IMR-90 (cell line): ENCODE measurements around the gene PRKAG2. TPM values are rescaled to one million over a fixed set of nuclear protein-coding genes. Genes with fewer than 3 reads are reported as not detected.

Experiments used
- ATAC-seq: fragments of 200-7000 bp; cut with Tn5 transposase; 2 replicates; pipeline ENCODE4 v1.9.1; 2020; ENCODE audit warnings: low read depth, mild to moderate bottlenecking, moderate library complexity
- BruUV-seq: library from RNA; stranded (reverse); fragments of 400-500 nt; replicated peaks from 2 replicates; lab custom pipeline; 2021; lab: Mats Ljungman, UMichigan
- CTCF ChIA-PET: fragments of 300-600 bp; formaldehyde crosslinking; extraction: SDS; loops from one replicate; lab custom pipeline; 2021; ENCODE audit warnings: antibody characterized with exemption; lab: Yijun Ruan, JAX
- POLR2A ChIA-PET: fragments of 300-600 bp; sonication (Branson Sonifier 250); formaldehyde crosslinking; loops from one replicate; lab custom pipeline; 2022; ENCODE audit warnings: antibody characterized with exemption; ENCODE audit not compliant: unreplicated experiment; lab: Charles Lee
- DNase-seq: peaks from one replicate; pipeline ENCODE4 v3.0.0; 2013
- H2AFZ ChIP-seq: replicated peaks from 2 replicates; pipeline ENCODE3; 2013; ENCODE audit warnings: low read length, mild to moderate bottlenecking; ENCODE audit not compliant: poor library complexity
- H2AK5ac ChIP-seq: 2 replicates; pipeline ENCODE4 v1.6.1; 2013; ENCODE audit warnings: low read depth, low read length, inconsistent platforms
- H2AK9ac ChIP-seq: replicated peaks from 2 replicates; pipeline ENCODE3; 2013; ENCODE audit warnings: mild to moderate bottlenecking, low read depth, low read length, moderate library complexity; ENCODE audit not compliant: poor library complexity
- H2BK120ac ChIP-seq: 2 replicates; pipeline ENCODE4 v1.6.1; 2013; ENCODE audit warnings: low read depth, low read length, inconsistent platforms
- H2BK15ac ChIP-seq: 3 replicates; pipeline ENCODE4 v1.6.1; 2013; ENCODE audit warnings: low read depth, low read length, inconsistent platforms
- H2BK20ac ChIP-seq: 2 replicates; pipeline ENCODE4 v1.6.1; 2013; ENCODE audit warnings: low read depth, mild to moderate bottlenecking, inconsistent platforms, low read length, moderate library complexity
- H2BK5ac ChIP-seq: 2 replicates; pipeline ENCODE4 v1.6.1; 2013; ENCODE audit warnings: mild to moderate bottlenecking, low read depth, low read length, inconsistent platforms; ENCODE audit not compliant: poor library complexity, severe bottlenecking
- H3K14ac ChIP-seq: replicated peaks from 2 replicates; pipeline ENCODE4 v1.6.1; 2013; ENCODE audit warnings: low read depth, low read length, inconsistent platforms
- H3K18ac ChIP-seq: 2 replicates; pipeline ENCODE4 v1.6.1; 2013; ENCODE audit warnings: low read depth, low read length, control low read depth
- H3K23ac ChIP-seq: 2 replicates; pipeline ENCODE4 v1.6.1; 2013; ENCODE audit warnings: low read depth, low read length, inconsistent platforms
- H3K27ac ChIP-seq: 2 replicates; pipeline ENCODE4 v1.5.1; 2013; ENCODE audit warnings: mild to moderate bottlenecking, control low read depth, low read length; ENCODE audit not compliant: insufficient read depth
- H3K27me3 ChIP-seq: 2 replicates; pipeline ENCODE4 v1.6.1; 2013; ENCODE audit warnings: low read length; ENCODE audit not compliant: control insufficient read depth, insufficient read depth
- H3K36me3 ChIP-seq: 2 replicates; pipeline ENCODE4 v1.6.1; 2013; ENCODE audit warnings: low read length, mixed read lengths; ENCODE audit not compliant: control insufficient read depth, insufficient read depth
- H3K4ac ChIP-seq: 2 replicates; pipeline ENCODE4 v1.6.1; 2013; ENCODE audit warnings: low read depth, low read length, inconsistent platforms
- H3K4me1 ChIP-seq: 2 replicates; pipeline ENCODE4 v1.6.1; 2013; ENCODE audit warnings: low read length, mixed read lengths; ENCODE audit not compliant: control insufficient read depth, insufficient read depth
- H3K4me2 ChIP-seq: 2 replicates; pipeline ENCODE4 v1.6.1; 2013; ENCODE audit warnings: low read depth, mild to moderate bottlenecking, control low read depth, low read length, moderate library complexity
- H3K4me3 ChIP-seq: 2 replicates; pipeline ENCODE4 v1.5.1; 2013; ENCODE audit warnings: low read depth, mild to moderate bottlenecking, control low read depth, low read length, moderate library complexity; ENCODE audit not compliant: insufficient read depth
- H3K56ac ChIP-seq: 2 replicates; pipeline ENCODE4 v1.6.1; 2013; ENCODE audit warnings: low read length, inconsistent platforms; ENCODE audit not compliant: insufficient read depth; ENCODE audit errors: extremely low read depth
- H3K79me1 ChIP-seq, 2 experiments: 2 replicates each; pipeline ENCODE4 v1.6.1; 2013; ENCODE audit warnings: low read length in 2 of 2, inconsistent platforms in 1 of 2, low read depth in 1 of 2
- H3K9ac ChIP-seq: 2 replicates; pipeline ENCODE4 v1.6.1; 2013; ENCODE audit warnings: low read depth, low read length, control low read depth
- H3K9me1 ChIP-seq: 2 replicates; pipeline ENCODE4 v1.6.1; 2013; ENCODE audit warnings: low read length, inconsistent platforms; ENCODE audit not compliant: insufficient read depth
- H3K9me3 ChIP-seq: 2 replicates; pipeline ENCODE4 v1.6.1; 2013; ENCODE audit warnings: low read length; ENCODE audit not compliant: control insufficient read depth, insufficient read depth
- H4K20me1 ChIP-seq: 2 replicates; pipeline ENCODE4 v1.6.1; 2013; ENCODE audit warnings: low read length, inconsistent platforms; ENCODE audit not compliant: insufficient read depth
- H4K5ac ChIP-seq: 2 replicates; pipeline ENCODE4 v1.6.1; 2013; ENCODE audit warnings: mild to moderate bottlenecking, low read depth, low read length, control low read depth
- H4K8ac ChIP-seq, 2 experiments: 2 replicates each; pipeline ENCODE4 v1.6.1; 2013; ENCODE audit warnings: low read depth in 2 of 2, low read length in 2 of 2, control low read depth in 1 of 2, inconsistent platforms in 1 of 2
- H4K91ac ChIP-seq: 2 replicates; pipeline ENCODE4 v1.6.1; 2013; ENCODE audit warnings: low read depth, low read length, inconsistent platforms; ENCODE audit not compliant: insufficient read depth
- RAD21 ChIP-seq: IDR thresholded peaks from 2 replicates; pipeline ENCODE4 v1.6.1; 2012; ENCODE audit warnings: low read length, improper control_type of control experiment
- WGBS, 2 experiments: methylation state at CpG; one replicate each; pipeline versions ENCODE4 v1.1.5 to v1.1.7; 2013; ENCODE audit warnings: missing lambda C conversion rate in 2 of 2; ENCODE audit not compliant: insufficient read length in 1 of 2; ENCODE audit errors: extremely low coverage in 2 of 2; 5-methylcytosine and 5-hydroxymethylcytosine counted together
- dilution Hi-C: fragments of 300-500 bp; cut with HindIII; formaldehyde crosslinking; loops from one replicate; pipeline ENCODE4 v1.14.3; 2018; ENCODE audit warnings: low sequenced_read_pairs; ENCODE audit not compliant: unreplicated experiment
- in situ Hi-C: fragments of 300-500 bp; cut with MboI; formaldehyde crosslinking; loops from 3 replicates; pipeline ENCODE4 v1.14.3; 2019; ENCODE audit warnings: low sequenced_read_pairs, inconsistent platforms, mixed read lengths
- intact Hi-C: fragments of 100-400 bp; cut with micrococcal nuclease; formaldehyde crosslinking; loops from 2 replicates; pipeline ENCODE4 v1.10.0; 2022
- polyA plus RNA-seq, 3 experiments: library from polyadenylated mRNA; depleted of rRNA; stranded (reverse); fragments of >200 nt; gene quantifications; 2 replicates each; pipeline ENCODE4 v1.2.3, GENCODE V29; 2012; ENCODE audit warnings: low replicate concordance in 1 of 3
- total RNA-seq: library from RNA; depleted of rRNA; stranded (reverse); fragments of >200 nt; gene quantifications from 2 replicates; pipeline ENCODE4 v1.2.3, GENCODE V29; 2012

The PRKAG2 gene
- total and polyA plus RNA-seq, 2 of the 4 experiments (the other 2 are of a cell fraction) = 15.4 to 21.6 TPM

- ChIA-PET CTCF (no interaction called here), POLR2A (no interaction called here)
- H3K14ac ChIP-seq = no peak overlapping the region
- H4K8ac ChIP-seq = no peak overlapping the region
- no peaks in the 10 kb centered on the region for H4K20me1 ChIP-seq
- H3K4me2 ChIP-seq = no peak overlapping the region
- H3K4ac ChIP-seq = no peak overlapping the region
- no peak overlapping the region for H2AFZ ChIP-seq
- intact Hi-C loops = no loop called here
- H4K91ac ChIP-seq = no peak overlapping the region
- H2BK120ac ChIP-seq = no peak overlapping the region
- dilution Hi-C loops = no loop called here
- no peak overlapping the region for H2AK9ac ChIP-seq
- H3K9ac ChIP-seq = no peak overlapping the region
- no peak overlapping the region for H3K56ac ChIP-seq
- H3K4me3 ChIP-seq = no peak overlapping the region
- BruUV-seq = no TSS peak
- H3K36me3 ChIP-seq = no peaks in the 10 kb centered on the region
- H3K9me3 ChIP-seq = no peaks in the 10 kb centered on the region
- H3K9me1 ChIP-seq = no peaks in the 10 kb centered on the region
- no peak overlapping the region for H2BK5ac ChIP-seq
- no peak for ATAC-seq
- H3K27ac ChIP-seq = no peak overlapping the region
- H2BK20ac ChIP-seq = no peak overlapping the region
- DNase-seq = no peak
- H3K18ac ChIP-seq = no peak overlapping the region
- no peak for TF ChIP-seq RAD21
- H3K27me3 ChIP-seq = peaks cover 31% of the 10 kb centered on the region
- WGBS, 2 experiments = 50% methylated on average over 1 of the region's 9 CpGs; no CpG with 5 or more reads in 1 of the 2 experiments
- no peak overlapping the region for H2BK15ac ChIP-seq
- no peak overlapping the region for H2AK5ac ChIP-seq
- no peaks in the 10 kb centered on the region for H3K4me1 ChIP-seq
- in situ Hi-C loops = no loop called here
- H3K79me1 ChIP-seq = no peaks in the 10 kb centered on the region
- no peak overlapping the region for H3K23ac ChIP-seq
- H4K5ac ChIP-seq = no peak overlapping the region
Measured at GRCh38 chr7:151903249-151904032, 26.5 kb upstream of the PRKAG2 start.
